ENCODE results near the gene CFL2.

GRCh38 chr14:34685819-34686428, 28.5 kb downstream of the CFL2 start:
- TF ChIP-seq ZNF326 (CRISPR knock-in tag; IDR thresholded peaks at IDR 0.05; ENCODE audit: borderline replicate concordance) (no peak), POLR2AphosphoS5 (IDR thresholded peaks at IDR 0.05; ENCODE audit: low read depth, low read length) (no peak), POLR2G (IDR thresholded peaks at IDR 0.05; ENCODE audit: low read depth, low read length) (no peak), ZBTB33 (CRISPR knock-in tag; IDR thresholded peaks at IDR 0.05) (no peak; the same call in 1 of the 2 replicates), POLR2A (IDR thresholded peaks at IDR 0.05; ENCODE audit: insufficient read depth in 1 of 2, low read depth in 2 of 2, low read length in 2 of 2) (no peak), ZFP1 (CRISPR knock-in tag; IDR thresholded peaks at IDR 0.05) (no peak)

Data from HepG2 (cell line).